Lower lobe of right lung (tissue), 2 donors: ENCODE data around the gene INHA. TPM values are rescaled to one million over a fixed set of nuclear protein-coding genes. Genes with fewer than 3 reads are reported as not detected.

ENCODE experiments used
- ATAC-seq, 2 donors: fragments of 200-7000 bp; cut with Tn5 transposase; one replicate each; pipeline ENCODE4 v1.9.1; 2020 to 2022; ENCODE audit warnings: mild to moderate bottlenecking in 2 of 2, moderate library complexity in 2 of 2
- DNase-seq: peaks from one replicate; pipeline ENCODE4 v3.0.0-alpha.2; 2020
- H3K27ac ChIP-seq: fragments of 200-600 bp; one replicate; pipeline ENCODE4 v1.8.0; 2022
- H3K27me3 ChIP-seq: fragments of 200-600 bp; one replicate; pipeline ENCODE4 v1.8.0; 2022; ENCODE audit warnings: low read depth
- H3K36me3 ChIP-seq: fragments of 200-600 bp; one replicate; pipeline ENCODE4 v1.8.0; 2022; ENCODE audit warnings: mild to moderate bottlenecking
- H3K4me1 ChIP-seq: fragments of 200-600 bp; one replicate; pipeline ENCODE4 v1.8.0; 2022
- H3K4me3 ChIP-seq: fragments of 200-600 bp; one replicate; pipeline ENCODE4 v1.8.0; 2022; ENCODE audit warnings: mild to moderate bottlenecking
- H3K9me3 ChIP-seq: fragments of 200-600 bp; one replicate; pipeline ENCODE4 v1.8.0; 2022
- CTCF ChIP-seq: fragments of 200-600 bp; IDR thresholded peaks from one replicate; pipeline ENCODE4 v1.8.0; 2022; ENCODE audit warnings: antibody characterized with exemption, mild to moderate bottlenecking
- intact Hi-C: fragments of 100-400 bp; cut with DNase I; formaldehyde crosslinking; loops from one replicate; pipeline ENCODE4 v1.11.0; 2022
- total RNA-seq: library from RNA; stranded (reverse); fragmentation: NEBNext Ultra II Directional; extraction: Animal tissue kit (Norgen Biotek cat#: 25700); gene quantifications from one replicate; pipeline ENCODE4 v1.2.1, GENCODE V29; 2021
- donor health status: DM: no; HTN: yes; CAD: no; lungs with severe emphysema.

The INHA gene
- total RNA-seq, 1 donor from 2014 or later: not detected

GRCh38 chr2:219557791-219558785 lies 14.0 kb upstream of the INHA start:
- DNase-seq (peak; percentile 27), ATAC-seq (no peak)
- H3K27me3 ChIP-seq: peaks cover 5% of the 10 kb centered on the region
- intact Hi-C loops: no loop called here
- H3K4me1 ChIP-seq: peaks cover under 1% of the 10 kb centered on the region
- no peak overlapping the region for H3K27ac ChIP-seq
- H3K36me3 ChIP-seq: peaks cover 4% of the 10 kb centered on the region
- H3K4me3 ChIP-seq: no peak overlapping the region
- TF ChIP-seq CTCF: no peak
- no peaks in the 10 kb centered on the region for H3K9me3 ChIP-seq

GRCh38 chr2:219559156-219559915 lies 12.8 kb upstream of the INHA start:
- H3K9me3 ChIP-seq: no peaks in the 10 kb centered on the region
- ATAC-seq: no peak
- intact Hi-C loops: no loop called here

GRCh38 chr2:219560037-219560892 lies 11.8 kb upstream of the INHA start:
- intact Hi-C loops: no loop called here
- DNase-seq (no peak), ATAC-seq (peak in 1 of 2 donors; percentile 51)
- H3K36me3 ChIP-seq: peaks cover 12% of the 10 kb centered on the region
- TF ChIP-seq CTCF: peak; percentile 77
- no peaks in the 10 kb centered on the region for H3K9me3 ChIP-seq
- no peaks in the 10 kb centered on the region for H3K27me3 ChIP-seq
- no peak overlapping the region for H3K27ac ChIP-seq
- H3K4me1 ChIP-seq: no peaks in the 10 kb centered on the region
- H3K4me3 ChIP-seq: no peak overlapping the region

More at GRCh38 chr2:219559156-219559915, 12.8 kb upstream of the INHA start:
- Histone ChIP-seq H3K27me3 (no peaks in the 10 kb centered on the region), H3K27ac (no peak overlapping the region), H3K4me1 (no peaks in the 10 kb centered on the region), H3K36me3 (peaks cover 10% of the 10 kb centered on the region), H3K4me3 (no peak overlapping the region)
- no peak for TF ChIP-seq CTCF
- no peak for DNase-seq

GRCh38 chr2:219560893-219561178 lies 11.3 kb upstream of the INHA start:
- no peaks in the 10 kb centered on the region for H3K9me3 ChIP-seq
- intact Hi-C loops: no loop called here
- no peak overlapping the region for H3K27ac ChIP-seq
- ATAC-seq (no peak), DNase-seq (no peak)
- no peaks in the 10 kb centered on the region for H3K4me1 ChIP-seq
- no peak overlapping the region for H3K4me3 ChIP-seq
- peaks cover 17% of the 10 kb centered on the region for H3K36me3 ChIP-seq
- no peak for TF ChIP-seq CTCF
- H3K27me3 ChIP-seq: no peaks in the 10 kb centered on the region
